Neural progenitor cell (in vitro differentiated cells): ENCODE measurements around the gene MRPL39.

ENCODE experiments used
- CTCF ChIP-seq: fragments of 200-600 bp; sonication (generic); IDR thresholded peaks from 2 replicates; pipeline ENCODE4 v1.5.1; 2017; ENCODE audit warnings: antibody characterized with exemption, mild to moderate bottlenecking
- EZH2phosphoT487 ChIP-seq: fragments of 200-600 bp; sonication (generic); IDR thresholded peaks from 2 replicates; pipeline ENCODE4 v1.6.1; 2017; ENCODE audit warnings: antibody characterized with exemption

- TF ChIP-seq EZH2phosphoT487 (no peak), CTCF (no peak)
Observed at GRCh38 chr21:25563361-25564116, 43.7 kb downstream of the MRPL39 start.
